Aortic smooth muscle cell (primary cell): Measurements from ENCODE around the gene C1QTNF8. TPM values are rescaled to one million over a fixed set of nuclear protein-coding genes. Genes with fewer than 3 reads are reported as not detected.

Experiments
- total RNA-seq: library from RNA; depleted of rRNA; stranded (reverse); fragments of >200 nt; gene quantifications from 2 replicates; pipeline ENCODE4 v1.2.3, GENCODE V29; 2014

Gene C1QTNF8, protein sequence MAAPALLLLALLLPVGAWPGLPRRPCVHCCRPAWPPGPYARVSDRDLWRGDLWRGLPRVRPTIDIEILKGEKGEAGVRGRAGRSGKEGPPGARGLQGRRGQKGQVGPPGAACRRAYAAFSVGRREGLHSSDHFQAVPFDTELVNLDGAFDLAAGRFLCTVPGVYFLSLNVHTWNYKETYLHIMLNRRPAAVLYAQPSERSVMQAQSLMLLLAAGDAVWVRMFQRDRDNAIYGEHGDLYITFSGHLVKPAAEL
- 0.06 and 0.13 TPM in 2 replicates for total RNA-seq

DNA sequence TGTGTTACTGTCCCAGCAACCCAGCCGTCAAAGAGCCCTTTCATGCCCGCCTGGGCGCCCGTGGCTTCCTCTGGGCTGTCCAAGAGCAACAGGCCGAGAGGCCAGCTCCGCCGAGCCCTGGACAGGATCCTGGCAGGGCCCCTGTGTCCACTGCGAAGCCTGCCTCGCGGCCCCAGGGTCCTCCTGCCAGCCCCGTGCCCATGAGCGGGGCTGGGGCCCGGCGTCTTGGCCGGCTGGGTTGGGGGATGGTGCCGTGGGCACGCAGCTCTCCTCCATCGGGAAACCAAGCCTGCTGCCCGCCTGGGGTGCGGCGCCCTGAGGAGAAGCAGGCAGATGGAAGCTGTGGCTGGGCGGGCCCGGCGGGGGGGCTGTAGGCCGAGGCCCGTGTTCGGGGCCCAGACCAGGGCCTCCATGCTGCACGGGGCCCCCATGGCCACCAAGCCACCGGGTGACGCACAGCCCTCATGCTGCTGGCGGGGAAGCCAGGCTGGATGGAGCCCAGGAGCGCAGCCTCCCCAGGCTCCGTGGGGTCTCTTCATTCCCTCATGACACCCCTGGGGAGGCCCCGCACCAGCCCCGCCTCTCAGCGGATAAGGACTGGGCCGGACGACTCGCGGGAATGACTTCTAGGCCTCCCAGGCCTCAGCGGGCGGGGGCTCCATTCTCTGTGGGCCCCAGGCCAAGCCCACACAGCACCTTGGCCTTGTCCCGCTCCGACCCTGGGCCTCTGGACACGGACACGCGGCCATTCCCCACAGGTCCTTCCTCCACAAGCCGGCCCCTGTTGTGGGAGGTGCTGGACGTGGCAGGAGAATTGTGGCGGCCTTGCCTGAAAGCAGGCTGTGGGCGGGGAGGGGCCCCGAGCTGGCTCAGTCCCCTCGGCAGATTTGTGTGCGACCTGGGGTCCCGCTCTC is at the start of gene C1QTNF8:
C1QTNF8 (minus strand) TSS at position 76 of the 914 bp plus-strand sequence. CDS start 1,322 bp downstream, outside the sequence.

DNA sequence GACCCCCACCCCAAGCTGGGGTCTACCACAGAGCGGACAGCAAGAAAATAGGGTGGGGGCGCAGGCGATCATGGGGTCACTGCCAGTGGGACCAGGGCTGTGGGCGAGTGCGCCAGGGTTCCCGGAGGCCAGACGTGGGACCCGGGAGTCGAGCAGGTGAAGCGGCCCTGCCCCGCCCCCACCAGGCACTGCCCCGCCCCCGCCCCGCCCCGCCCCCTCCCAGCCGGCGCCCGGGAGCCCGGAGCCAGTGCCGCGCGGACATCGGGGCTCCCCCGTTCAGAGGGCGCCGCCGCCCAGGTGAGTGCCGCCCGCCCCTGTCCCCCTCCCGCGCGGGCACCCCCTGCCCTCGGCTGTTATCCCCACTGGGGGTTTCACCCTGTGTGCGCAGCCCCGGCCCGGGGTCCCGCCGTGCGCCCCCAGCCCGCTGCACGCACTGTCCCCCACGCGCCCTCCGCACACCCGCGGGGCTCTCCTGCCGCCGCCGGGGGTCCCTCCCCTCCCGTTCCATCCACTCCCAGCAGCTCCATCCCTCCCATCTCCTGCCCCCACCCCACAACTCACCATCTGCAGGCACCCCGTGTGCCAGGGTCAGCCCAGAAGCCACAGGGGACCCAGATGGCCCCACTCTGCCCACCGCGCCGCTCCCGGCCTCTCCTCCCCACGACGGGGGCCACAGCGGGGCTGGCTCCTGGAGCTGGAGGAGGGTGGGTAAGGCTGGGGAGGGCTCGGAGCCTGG is 23.4 kb downstream of the C1QTNF8 start, which contains the start of gene SSTR5:
SSTR5 (plus strand) TSS at position 222 of the 736 bp plus-strand sequence. CDS start 6,122 bp downstream, outside the sequence.

Other genes with a start within 250 kb of the C1QTNF8 start
- 12.3 and 13.1 TPM in 2 replicates for gene LMF1, start 125.3 kb downstream of the C1QTNF8 start, total RNA-seq
- gene SOX8, start 114.5 kb downstream of the C1QTNF8 start, total RNA-seq = 1.4 and 4.5 TPM in 2 replicates
- gene SSTR5, start 23.5 kb downstream of the C1QTNF8 start, total RNA-seq = 0.12 TPM in 1 of 2 replicates, not detected in the other
- 2.1 and 3.0 TPM in 2 replicates for gene CACNA1H, start 56.9 kb upstream of the C1QTNF8 start, total RNA-seq
- not detected in 2 replicates for gene TPSG1, start 129.0 kb upstream of the C1QTNF8 start, total RNA-seq
- gene TPSB2, start 133.9 kb upstream of the C1QTNF8 start, total RNA-seq = not detected in 2 replicates
- not detected in 2 replicates for gene TPSAB1, start 144.5 kb upstream of the C1QTNF8 start, total RNA-seq
- not detected in 2 replicates for gene TPSD1, start 159.8 kb upstream of the C1QTNF8 start, total RNA-seq
- 40.8 and 45.3 TPM in 2 replicates for gene UBE2I, start 213.4 kb upstream of the C1QTNF8 start, total RNA-seq
- gene BAIAP3, start 237.4 kb upstream of the C1QTNF8 start, total RNA-seq = 0.92 and 1.2 TPM in 2 replicates